Stimulated activated CD8-positive, alpha-beta memory T cell treated with anti-CD3 and anti-CD28 coated beads, Interleukin-4, amount 100 ng/mL, for 24 hours (primary cell): ENCODE data around the gene DSE.

Experiments used
- DNase-seq: peaks from one replicate; pipeline ENCODE4 v3.0.0-alpha.2; 2020; ENCODE audit warnings: low read depth

Gene DSE

GRCh38 chr6:116476002-116476678 is 105.4 kb downstream of the DSE start:
- no peak for DNase-seq

DNA sequence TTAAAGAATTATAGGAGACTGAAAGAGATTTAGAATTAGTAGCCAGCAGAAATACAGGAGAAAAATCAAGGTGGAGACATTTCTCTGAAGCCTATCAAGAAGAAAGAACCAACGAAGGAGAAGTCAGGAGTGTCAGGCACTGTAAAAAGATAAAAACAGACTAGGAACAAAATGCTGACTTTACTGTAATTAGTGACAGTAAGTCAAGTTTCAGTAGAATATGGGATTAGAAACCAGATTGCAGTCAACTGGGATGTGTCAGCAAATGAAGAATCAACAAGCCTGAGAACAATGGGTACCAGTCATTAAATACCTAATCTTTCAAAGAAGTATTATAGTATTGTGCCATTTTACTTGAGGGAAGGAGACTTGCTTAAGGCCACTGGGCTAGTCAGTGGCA is 112.0 kb downstream of the DSE start:
- no peak for DNase-seq

DNA sequence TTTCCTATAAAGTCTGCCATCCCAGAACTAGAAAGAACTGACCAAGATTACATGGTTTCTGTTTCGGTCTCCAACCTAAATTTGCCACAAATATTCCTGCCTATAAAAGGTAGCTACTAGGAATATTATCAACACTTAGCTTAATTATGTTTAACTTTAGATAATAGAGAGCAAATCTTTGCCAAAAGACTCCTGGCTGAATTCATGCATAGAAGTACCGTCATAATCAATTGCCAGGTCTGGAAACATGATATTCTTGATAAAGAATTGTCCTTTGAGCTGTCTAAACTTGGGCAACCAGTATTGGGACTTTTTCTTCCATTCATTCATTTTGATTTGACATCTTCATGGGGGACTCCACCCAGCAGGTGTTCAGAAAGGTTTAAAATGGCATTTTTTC is 112.9 kb downstream of the DSE start:
- DNase-seq: no peak

GRCh38 chr6:116485559-116486184 is 114.9 kb downstream of the DSE start:
- no peak for DNase-seq

DNA sequence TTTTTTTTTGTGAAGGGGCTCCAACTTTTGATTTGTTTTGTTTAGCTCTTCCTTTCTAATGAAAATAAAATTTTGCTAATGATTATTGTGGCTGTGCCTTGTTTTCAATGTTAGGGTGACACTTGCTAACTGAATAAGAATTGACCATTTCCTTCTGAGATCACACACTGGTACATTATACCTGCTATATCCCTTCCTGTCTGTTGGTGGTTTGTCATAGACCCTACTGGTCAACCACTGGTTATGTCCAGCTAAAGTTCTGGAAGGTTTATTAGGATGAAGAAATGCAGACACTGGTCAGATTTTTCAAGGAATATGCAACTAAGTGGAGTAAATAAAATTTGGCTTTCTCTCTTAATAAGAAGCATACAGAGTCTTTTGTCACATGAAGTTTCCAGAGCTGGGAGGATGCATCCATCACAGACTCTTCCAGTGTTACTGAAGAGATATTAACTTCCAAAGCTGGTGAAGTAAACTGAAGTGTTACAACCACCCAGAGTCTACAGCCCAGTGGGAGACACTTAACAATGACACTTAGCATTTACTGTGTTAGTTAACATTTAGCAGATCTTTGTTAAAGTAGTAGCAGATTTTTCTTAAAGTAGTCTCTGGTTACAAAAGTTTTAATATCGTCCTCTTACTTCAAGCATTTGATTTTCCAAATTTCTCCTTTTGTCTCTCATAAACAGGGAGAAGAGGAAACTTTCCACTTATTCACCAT is 121.0 kb downstream of the DSE start:
- DNase-seq: no peak

GRCh38 chr6:116492331-116493067 is 121.8 kb downstream of the DSE start:
- no peak for DNase-seq
